Fibroblast of lung (primary cell): Measurements from ENCODE around the gene UBE4B.

Source experiments
- CTCF ChIP-seq, 2 donors: IDR thresholded peaks in 1 of 2; conservative IDR thresholded peaks in 1 of 2; 1 replicate in 1 of 2; 2 replicates in 1 of 2; pipeline ENCODE4 v1.5.1; 2011 to 2012; ENCODE audit warnings: low read length in 2 of 2, control low read depth in 1 of 2, inconsistent platforms in 1 of 2, low read depth in 1 of 2, mild to moderate bottlenecking in 1 of 2
- EZH2 ChIP-seq: IDR thresholded peaks from 2 replicates; pipeline ENCODE4 v1.5.1; 2012; ENCODE audit warnings: low read length, control low read depth, mild to moderate bottlenecking; ENCODE audit errors: missing control alignments

- TF ChIP-seq CTCF (conservative IDR thresholded peaks at IDR 0.05 in 1 of 2, IDR thresholded peaks at IDR 0.05 in 1 of 2; ENCODE audit: low read depth in 1 of 2, low read length in 2 of 2) (no peak), EZH2 (no peak)
Observed at GRCh38 chr1:10007169-10007568, 25.6 kb upstream of the UBE4B start.
